Hippocampal formation (tissue), 2 donors: ENCODE results near the gene HPSE2.
A peak's percentile ranks its signal among the peaks of the same experiment; 100 is the strongest.

ENCODE experiments used
- DNase-seq, 2 donors: peaks; one replicate each; lab custom pipeline; 2025; lab: John Stamatoyannopoulos, UW

HPSE2 gene

DNA sequence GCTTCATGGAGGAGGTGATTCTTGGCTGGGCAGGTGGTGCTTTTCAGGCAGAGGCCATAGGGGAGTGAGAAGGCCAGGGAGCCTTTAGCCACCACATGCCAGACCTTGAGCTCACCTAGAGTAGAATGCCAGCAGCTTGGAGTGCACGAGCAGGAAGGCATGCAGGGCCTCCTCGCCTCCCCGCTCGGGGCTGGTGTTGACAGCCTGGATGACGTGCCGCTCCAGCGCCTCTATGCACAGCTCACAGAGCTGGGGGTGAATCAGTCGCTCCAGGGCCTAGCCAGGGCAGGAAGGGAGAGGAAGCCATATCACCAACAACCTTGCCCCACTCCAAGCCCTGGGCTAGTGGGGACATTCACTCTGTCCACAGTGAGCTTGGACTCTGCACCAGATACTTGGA lies 804.6 kb downstream of the HPSE2 start:
- DNase-seq: no peak

DNA sequence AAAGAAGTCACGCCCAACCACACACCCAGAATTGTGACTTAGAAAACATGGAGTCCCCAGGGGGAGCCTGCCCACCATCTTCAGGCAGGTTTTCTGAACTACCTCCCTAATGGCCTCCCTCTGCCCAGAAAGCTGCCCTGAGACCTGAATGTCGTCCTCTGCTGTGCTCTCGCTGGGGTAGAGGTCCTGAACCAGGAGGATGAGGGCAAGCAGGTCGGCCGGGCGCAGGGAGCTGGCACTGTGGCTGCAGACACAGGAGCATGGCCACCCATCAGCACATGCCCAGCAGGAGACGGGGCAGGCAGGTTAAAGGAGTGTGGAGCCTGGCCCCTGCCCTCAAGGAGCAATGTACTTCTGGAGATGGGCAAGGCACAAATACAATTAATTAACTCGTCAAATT lies 805.2 kb downstream of the HPSE2 start:
- DNase-seq: no peak

DNA sequence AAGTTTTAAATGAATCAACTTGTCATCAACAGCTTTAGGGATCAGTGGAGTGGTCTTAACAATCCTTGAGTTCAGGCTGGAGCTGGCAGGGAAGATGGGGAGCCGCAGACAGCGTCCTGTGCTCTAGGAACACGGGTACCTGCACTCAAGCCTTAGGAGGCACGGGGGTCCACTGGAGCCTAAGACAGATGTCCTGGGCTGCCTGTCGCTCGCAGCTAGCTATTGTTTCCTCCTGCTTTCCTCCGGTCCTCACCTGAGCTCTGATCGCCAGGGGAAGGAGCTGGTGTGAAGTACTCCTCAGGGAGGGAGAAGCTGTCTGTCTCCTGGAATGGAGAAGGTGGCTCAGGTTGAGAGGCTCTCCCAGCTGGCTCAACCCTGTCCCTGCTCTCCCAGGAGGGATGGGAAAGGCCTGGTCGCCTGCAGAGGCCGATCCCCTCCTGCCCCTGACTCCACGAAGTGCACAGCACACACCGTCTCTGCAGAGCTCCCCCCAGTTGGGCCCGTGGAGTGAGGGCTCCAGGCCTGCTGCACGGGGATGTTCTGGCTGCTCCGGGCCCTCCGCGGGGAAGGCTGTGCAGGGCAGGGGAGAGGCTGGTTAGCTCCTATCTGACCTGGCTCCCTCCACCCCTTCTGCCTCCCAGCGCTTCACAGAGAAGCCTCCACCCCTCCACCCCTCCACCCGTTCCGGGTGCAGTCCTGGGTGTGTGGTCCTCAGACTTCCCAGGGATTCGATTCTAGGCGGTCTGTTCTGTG lies 806.2 kb downstream of the HPSE2 start:
- DNase-seq: no peak

DNA sequence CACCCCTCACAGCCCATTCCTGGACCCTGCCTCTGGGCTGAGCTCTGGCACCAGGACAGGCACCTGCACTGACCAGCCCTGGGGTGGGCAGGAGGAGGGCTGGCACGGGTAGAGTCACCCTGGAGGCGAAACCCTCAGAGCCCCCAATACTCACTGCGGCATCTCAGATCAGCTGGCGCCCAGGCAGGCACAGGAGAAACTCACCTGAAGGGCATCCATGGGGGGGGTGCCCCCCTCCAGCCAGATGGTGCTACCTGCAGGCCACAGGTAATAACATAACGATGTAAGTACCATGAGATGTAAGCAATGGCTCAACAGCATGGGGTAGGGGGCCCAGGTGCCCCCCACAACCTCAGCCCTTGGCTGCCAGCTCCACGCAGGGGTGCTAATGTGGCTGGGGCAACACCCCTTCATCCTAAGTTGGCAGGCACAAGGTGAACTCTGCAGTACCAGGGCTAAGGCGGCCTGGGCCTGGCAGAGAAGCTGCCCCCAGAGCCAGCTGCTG lies 808.6 kb downstream of the HPSE2 start:
- DNase-seq: no peak

DNA sequence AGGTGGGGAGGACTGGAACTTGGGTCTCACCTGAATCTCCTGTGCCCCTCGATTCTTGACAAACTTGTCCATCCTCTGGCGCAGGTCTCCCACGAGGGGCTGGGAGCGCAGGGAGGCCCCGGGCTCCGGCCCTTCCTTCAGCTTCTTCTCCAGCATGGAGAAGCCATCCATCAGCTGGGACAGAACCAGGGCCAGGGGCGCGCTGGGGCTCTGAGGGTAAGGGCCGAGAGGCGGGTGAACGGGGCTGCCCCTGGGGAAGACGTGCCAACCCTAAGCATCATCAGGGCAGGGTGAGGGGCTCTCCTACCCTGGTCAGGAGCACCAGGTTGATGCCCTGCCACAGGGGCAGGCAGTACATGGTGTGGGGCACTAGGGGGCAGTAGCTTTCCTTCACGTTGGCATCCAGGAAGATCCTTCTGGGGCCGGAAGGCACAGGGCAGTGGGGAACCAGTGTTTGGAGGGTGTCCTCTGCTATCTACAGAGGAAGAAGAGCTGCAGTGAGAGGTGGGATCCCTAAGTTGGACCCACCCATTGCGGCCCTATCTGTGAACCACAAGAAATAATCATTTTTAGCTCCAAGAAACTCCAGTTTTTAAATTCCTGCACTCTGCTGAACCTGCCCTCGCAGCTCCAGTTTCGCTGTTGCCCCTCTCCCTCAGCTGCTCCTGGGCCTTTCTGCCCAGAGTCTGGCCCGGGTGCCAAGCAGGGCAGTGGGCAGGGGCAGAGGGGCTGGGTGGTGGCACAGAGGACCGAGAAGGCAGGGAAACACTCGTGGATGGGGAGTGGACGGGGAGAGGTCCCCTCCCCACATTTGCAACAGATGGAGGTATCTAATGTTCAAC lies 809.9 kb downstream of the HPSE2 start:
- no peak for DNase-seq

DNA sequence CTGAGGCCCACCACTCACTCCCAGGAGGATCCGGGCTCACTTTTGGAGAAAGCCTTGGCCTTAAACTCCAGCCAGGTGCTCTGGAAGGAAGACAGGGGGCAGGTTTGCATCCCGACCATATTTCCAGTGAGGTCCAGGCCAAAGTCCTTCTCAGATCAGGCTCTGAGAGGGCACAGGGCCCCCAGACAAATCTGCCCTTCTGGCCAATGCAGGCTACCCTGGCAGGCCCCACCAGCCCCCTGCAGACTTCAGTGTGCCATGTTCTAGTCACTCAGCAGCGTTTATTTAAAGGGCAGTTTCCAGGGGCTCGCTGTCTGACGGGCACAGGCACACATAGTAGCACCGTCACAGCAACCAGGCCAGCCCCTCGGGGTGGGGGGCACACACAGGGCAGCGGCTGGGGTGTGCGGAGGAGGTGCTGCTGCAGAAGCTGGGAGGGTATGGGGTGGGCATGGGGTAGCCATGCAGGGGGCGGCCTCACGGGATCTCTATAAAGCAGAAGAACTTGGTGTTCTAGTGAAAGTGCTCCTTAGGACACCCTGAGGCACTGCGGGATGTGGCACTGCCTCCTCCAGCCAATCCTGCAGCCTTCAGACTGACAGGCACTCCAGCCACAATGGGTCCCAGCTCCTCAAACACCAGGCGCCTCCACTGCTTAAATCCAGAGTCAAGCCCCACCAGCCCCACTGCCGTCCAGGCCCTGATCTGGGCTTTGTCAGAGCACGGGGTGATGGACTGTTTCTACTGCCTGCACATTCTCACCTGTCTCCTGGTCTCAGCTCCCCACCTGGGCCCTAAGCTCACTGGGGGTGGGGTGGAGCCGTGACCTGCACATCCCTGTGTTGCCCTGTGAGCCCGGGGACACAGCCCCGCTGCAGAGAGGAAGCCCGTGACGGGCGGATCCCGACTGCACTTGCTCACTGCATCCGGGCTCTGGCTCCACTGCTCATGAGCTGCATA lies 811.1 kb downstream of the HPSE2 start:
- DNase-seq: no peak

DNA sequence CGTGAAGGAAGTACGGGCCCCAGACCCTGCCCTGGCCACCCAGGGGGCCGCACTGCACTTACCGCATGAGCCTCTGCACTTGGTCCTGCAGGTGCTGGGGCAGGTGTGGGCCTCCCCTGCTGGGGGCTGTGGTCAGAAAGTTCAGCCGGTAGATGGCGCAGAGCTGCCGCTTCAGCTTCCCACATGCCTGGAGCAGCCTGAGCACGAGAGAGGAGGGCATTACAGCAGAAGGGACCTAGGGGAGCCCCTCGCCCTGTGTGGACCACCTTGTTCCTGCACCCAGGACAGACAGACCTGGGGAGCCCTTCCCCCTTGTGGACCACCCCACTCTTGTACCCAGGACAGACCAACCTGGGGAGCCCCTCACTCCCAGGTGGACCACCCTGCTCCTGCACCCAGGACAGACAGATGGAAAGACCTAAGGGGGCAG lies 811.9 kb downstream of the HPSE2 start:
- DNase-seq: no peak

DNA sequence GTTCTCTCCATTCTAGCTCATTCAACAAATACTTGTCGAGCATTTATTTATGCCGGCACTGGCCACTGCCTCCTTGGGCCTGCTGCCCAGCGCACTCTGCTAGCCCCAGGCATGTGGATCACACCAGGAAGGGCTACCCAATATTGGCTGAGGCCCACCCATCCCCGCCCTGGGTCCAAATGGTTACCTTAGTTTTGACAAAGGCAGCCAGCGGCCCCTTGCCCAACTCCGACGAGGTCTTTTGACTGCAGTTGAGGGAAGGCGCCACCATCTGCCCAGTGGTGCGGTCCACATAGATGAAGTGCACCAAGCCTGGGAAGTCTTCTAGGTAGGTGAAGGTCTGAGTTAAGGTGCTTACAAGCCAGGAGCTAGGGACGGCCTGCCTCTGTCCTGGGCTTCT lies 813.5 kb downstream of the HPSE2 start:
- DNase-seq: no peak

DNA sequence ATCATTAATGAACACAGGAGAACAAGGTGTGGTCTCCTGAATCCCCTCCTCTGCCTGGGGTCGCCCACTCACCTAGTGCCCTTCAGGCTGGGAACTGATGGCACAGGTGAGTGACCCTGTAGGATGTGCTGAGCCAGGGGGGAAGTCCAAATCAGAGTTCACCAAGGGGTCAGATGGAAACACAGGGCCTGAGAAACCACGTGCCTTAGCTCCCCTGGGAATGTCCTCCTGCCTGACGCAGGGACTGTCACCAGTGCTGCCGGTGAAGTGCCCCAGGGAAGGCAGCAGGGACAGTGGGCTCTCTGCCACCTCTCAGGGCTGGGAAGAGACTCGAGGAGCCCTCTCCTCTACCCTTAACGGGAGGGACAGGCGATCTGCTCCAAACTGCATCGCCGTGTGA lies 814.9 kb downstream of the HPSE2 start:
- no peak for DNase-seq

DNA sequence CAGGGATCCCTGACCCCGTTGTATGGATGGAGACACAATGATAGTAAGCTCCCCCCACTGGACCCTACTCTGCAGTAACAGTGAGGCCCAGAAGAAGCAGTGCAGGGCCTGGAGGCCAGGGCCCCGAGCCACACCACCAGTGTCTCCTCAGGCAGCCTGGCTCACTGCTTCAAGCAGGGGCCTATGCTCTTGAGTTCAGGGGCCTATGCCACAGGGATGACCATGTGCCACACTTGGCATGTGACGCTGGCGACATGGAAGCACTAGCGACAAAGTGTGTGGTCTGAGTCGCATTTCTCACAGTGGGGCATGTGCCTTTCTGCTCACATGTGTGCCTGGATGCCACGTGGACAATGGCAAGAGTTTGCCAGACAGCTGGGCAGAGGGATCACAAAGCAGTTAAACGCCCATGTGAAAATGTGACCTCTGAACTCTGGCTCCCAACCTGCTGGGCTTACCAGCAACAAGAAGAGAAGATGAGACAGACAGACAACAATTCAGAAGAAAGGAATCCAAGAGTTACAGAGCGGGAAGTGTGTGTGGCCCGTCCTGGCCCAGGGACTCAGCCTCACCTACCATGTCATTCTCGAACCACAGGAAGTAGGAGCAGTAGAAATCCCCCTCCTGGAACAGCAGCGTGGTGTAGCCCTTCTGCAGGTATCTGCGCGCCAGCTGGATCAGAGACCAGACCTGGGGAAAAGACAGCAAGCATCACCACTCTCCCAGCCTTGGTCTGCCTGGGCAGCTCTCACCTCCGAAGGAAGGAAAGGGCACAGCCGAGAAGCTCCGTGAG lies 816.0 kb downstream of the HPSE2 start:
- DNase-seq: no peak

DNA sequence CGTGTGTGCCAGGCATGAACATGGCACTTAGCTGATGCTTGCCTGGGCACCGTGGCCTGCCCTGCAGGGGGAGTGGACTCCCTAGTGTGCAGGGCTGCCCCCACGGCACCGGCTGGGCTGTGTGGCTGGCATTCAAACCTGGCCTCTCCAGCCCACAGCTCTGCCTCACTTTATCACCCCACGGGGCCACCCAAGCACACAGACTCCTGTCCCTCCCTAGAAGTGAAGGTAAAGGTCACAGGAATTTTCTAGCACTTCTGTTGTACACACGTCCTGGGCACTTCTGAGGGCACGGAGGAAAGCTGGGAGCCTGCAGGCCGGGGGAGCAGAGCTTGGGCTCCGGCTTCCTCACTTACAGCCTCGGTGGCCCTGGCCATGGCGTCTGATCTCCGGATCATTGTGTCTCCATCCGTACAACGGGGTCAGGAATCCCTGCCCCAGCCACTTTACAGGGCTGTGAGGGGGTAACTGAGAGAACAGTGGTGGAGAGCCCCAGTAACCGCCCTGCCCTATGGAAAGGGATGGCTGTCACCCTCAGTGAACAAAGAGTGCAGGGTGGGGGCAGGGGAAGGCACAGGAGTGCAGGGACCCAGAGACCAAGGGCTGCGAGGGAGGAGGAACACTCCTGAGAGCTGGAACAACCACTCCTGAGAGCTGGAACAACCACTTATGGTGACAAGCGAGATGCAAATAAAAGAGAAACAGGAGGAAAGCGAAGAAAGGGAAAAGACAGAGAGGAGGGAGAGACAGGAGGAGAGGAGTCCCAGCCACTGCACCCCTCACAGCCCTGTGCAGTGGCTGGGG lies 816.8 kb downstream of the HPSE2 start:
- DNase-seq: no peak

DNA sequence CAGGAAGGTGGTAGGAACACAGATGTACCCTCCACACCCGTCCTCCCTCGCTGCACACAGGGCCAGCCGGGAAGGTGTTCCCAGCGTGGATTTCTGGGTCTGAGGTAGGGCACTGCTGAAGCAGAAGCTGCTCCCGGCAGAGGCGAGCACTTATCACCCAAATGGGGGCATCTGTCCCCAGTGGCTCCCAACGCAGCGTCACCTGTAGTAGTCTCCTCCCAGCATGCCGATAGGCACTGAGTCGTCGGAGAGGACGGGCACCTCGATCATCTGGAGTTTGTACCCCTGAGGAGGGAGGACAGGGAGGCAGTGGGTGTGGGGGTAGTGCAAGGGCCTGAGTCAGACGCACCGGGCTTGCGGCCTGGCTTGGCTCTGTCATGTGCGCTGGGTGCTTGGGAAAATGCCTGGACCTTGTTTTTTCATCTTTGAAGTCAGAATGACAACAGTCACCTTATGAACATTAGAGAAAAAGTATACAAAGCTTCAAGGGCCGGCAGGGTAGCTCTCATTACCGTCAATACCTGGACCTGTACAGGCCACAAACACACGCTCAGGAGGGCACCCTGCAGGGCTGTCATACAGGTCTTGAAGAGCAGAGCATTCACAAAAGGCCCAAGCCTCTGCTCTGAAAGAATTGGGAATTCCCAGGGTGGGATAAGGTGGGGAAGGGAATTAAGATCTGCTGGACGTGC lies 817.5 kb downstream of the HPSE2 start:
- DNase-seq: no peak

DNA sequence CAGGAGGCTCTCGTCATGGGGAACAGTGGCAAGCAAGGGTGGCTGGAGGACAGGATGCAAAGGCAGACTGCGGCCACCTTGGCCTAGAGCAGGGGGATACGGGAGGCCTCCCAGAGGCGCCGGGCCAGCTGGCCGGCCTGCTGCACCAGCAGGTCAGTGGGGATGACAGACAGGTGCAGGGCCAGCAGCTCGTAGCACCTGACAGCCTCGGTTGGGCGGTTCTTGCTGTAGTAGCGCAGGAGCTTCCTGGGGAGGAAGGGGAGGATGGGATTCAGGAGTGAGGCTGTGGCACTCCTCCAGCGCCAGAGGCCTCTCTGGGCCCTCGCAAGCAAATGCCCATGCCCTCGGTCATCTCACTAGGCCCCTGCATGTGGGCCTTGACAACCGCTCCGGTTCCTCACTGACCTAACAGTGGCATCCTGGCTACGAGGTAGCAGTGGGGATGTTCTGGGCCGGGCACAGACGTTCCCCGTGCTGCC lies 818.1 kb downstream of the HPSE2 start:
- no peak for DNase-seq

DNA sequence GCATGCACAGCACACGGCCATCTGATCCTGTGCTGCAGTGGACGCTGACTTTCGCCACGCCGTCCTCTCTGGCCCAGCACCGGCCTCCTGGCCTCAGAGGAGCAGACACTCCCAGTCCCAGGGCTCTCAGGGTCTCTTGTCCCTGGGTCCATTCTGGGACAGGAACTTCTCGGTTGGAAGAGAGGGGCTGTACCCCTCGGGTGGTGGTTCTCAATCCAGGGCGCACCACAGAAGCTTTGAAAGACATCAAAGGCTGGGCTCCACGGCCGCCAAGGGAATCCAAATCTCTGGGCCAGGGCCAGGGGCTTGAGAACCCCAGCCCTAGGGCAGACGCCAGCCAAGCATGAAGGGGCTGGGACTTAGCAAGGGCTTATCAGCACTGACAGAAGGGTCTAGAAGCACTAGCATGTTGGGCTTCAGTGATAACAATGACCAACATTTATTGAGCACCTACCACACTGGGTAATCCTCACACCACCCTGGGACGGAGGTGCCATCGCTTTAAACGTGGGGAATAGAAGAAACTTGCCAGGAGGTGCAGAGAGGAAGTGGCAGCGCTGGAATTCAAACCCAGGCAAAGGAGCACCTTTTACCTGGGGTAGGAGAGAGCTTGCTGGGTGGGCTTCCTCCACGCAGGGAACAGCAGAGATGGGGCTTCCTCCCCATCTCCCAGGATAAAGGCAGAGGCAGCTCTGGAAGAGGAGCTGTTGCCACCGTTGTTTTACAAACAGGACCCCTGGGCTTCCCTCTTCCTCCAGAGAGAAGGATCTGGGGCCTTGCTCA lies 818.9 kb downstream of the HPSE2 start:
- no peak for DNase-seq

DNA sequence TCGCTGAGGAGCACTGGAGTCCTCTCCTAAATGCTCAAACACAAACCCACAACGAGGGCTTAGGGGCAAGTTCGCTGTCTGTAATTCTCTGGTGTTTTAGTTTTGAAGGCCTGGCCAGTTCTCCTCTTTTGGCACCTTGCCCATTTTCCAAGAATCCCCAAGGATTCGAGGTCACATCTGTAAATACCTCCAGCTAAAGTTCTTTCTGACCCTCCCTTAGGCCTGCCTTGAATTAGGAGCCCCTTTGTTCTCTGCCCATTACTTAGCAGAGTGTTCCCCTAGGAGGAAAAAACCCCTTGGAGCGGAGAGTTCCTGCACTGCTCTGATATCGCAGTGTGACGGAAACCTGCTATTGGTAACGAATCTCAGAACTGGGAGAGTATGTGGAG lies 819.9 kb downstream of the HPSE2 start:
- DNase-seq: no peak

DNA sequence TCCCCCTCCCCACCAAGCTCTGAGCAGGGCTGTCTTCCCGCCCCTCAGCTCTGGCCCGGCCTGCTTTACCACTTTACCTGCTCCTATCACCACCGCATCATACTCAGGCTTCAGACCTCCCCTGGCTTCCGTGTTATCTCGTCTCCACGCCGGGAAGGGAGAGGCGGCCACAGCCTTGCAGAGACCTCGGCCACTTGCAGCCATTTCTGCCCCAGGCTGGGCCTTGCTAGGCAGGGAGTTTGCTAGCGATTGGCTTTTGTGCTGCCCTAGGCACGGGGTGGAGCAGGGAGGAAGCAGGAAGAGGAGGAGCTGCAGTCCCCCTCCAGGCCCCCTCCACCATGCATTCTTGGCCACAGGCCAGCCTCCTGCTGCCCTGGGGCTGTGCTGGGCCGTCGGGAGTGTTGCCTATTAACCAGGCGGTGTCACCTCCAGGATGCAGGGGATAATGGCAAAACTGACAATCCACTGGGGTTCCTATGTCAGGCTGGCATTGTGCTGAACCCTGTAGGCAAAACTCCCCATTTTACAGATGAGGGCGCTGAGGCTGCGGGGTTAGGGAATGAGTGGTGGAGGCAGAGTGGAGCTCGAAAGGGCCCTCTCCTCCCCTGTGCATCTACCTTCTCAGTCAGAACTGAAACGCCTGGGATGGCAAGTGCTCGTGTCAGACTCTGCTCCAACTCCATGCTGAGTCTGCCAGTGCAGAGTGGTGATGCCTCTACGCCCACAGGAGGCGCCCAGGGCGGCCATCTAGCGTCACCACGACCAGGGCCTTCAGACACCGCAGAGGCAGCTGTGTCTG lies 820.5 kb downstream of the HPSE2 start, which contains the start of gene PYROXD2:
Gene PYROXD2, minus strand, starts transcription at position 251 of the 799 bp plus-strand sequence. Its CDS starts 47 bp downstream, at position 204.
- DNase-seq: peak; percentile 58 to 76

DNA sequence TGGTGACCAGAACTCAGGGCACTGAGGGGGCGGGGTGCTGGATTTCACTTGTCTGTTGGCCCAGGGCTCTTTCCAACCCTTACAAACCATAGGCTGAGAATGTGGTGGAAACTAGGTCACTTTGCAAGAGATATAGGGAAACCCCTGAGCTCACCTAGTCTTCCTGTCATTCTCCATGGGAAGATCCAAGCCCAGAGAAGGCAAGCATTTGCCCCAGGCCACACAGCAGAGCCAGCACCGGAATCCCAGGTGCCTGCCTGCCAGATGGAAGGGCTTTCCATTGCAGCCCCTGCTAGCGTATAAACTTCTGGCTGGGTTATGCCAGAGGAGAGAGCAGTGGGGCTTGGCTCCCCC lies 821.1 kb downstream of the HPSE2 start:
- no peak for DNase-seq

DNA sequence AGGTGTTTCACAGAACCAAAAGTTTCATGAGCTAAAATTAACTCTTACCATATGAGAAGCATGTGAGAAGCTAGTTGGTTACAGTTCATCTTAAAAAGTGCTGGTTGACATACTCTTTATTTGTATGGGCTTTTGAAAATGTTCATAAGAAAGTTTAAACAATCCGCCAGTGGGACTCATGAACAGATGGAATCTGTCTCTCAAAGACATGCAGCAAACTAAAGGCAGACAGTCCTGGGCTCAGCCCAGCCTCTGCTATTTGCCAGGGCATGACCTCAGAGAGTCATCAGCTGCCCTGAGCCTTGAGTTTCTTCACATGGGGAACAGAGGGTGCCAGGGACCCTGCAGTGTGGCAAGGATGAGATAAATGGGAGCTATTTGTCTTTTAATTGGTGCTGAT lies 823.9 kb downstream of the HPSE2 start:
- no peak for DNase-seq
